Body of pancreas (tissue), 4 donors: ENCODE data around the gene MNAT1.

Experiments used
- CTCF ChIP-seq, 7 experiments: fragments of 450-650 bp in 4 of 7; fragments of 200-600 bp in 3 of 7; sonication (generic) in 3 of 7; IDR thresholded peaks; one replicate each; pipeline ENCODE4 v1.5.1; 2016 to 2019; ENCODE audit warnings: antibody characterized with exemption in 7 of 7
- POLR2A ChIP-seq, 3 donors: fragments of 450-650 bp; IDR thresholded peaks; one replicate each; pipeline ENCODE4 v1.6.1; 2016; ENCODE audit warnings: antibody characterized with exemption in 3 of 3, mild to moderate bottlenecking in 2 of 3

GRCh38 chr14:60807971-60808370, 73.4 kb downstream of the MNAT1 start:
- TF ChIP-seq CTCF (IDR thresholded peaks at IDR 0.05), result no peak
- no peak for TF ChIP-seq POLR2A (IDR thresholded peaks at IDR 0.05)
